GM21526 (cell line): ENCODE measurements around the gene USP17L11.
"Not testable (repeated sequence)": the region's sequence is repeated elsewhere in the genome, so short reads cannot be mapped to it uniquely, and the experiment has no call there.

ENCODE experiments used
- ATAC-seq: cut with Tn5 transposase; IDR thresholded peaks from one replicate; pipeline ENCODE4 v1.9.1; 2021; ENCODE audit warnings: moderate library complexity; ENCODE audit not compliant: unreplicated experiment, low FRiP score

The USP17L11 gene

DNA sequence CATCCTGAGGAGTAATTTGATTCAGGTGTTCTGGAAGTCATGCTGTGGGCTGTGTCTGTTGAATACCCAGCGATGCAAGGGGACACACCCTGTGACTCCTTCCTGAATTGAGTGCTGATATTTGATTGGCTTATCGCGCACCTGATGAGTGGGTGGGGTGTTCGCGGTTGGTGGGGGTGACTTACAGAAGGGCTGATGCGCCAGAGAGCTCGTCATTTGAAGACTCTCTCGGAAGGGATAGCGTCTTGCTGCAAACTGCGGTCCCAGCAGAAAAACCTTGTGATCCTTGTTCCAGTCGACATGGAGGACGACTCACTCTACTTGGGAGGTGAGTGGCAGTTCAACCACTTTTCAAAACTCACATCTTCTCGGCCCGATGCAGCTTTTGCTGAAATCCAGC lies at the start of gene USP17L11:
TSS of gene USP17L11 (plus strand) at position 301 of the 400 bp plus-strand sequence. CDS start at position 301, 0 bp downstream.
- ATAC-seq: not testable (repeated sequence)

GRCh38 chr4:9165990-9166389 lies 49.2 kb upstream of the USP17L11 start:
- ATAC-seq: not testable (repeated sequence)

GRCh38 chr4:9169791-9170459 lies 45.3 kb upstream of the USP17L11 start, which contains the start of gene FAM90A26:
Gene FAM90A26, plus strand, starts transcription at chr4:9170409. Its CDS starts 2,764 bp downstream, at chr4:9173173.
- not testable (repeated sequence) for ATAC-seq

DNA sequence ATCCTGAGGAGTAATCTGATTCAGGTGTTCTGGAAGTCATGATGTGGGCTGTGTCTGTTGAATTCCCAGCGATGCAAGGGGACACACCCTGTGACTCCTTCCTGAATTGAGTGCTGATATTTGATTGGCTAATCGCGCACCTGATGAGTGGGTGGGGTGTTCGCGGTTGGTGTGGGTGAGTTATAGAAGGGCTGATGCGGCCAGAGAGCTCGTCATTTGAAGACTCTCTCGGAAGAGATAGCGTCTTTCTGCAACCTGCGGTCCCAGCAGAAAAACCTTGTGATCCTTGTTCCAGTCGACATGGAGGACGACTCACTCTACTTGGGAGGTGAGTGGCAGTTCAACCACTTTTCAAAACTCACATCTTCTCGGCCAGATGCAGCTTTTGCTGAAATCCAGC lies 4.8 kb upstream of the USP17L11 start, which contains the start of gene USP17L10:
TSS of gene USP17L10 (plus strand) at position 301 of the 400 bp plus-strand sequence. CDS start at position 301, 0 bp downstream.
- ATAC-seq: not testable (repeated sequence)

GRCh38 chr4:9214701-9215100 lies 504 bp upstream of the USP17L11 start:
- not testable (repeated sequence) for ATAC-seq

- not testable (repeated sequence) for ATAC-seq
Observed at GRCh38 chr4:9219852-9220251, 4.6 kb downstream of the USP17L11 start, which contains the start of gene USP17L12. Gene USP17L12, plus strand, starts transcription at chr4:9220152. Its CDS starts 0 bp downstream, at chr4:9220152.

DNA sequence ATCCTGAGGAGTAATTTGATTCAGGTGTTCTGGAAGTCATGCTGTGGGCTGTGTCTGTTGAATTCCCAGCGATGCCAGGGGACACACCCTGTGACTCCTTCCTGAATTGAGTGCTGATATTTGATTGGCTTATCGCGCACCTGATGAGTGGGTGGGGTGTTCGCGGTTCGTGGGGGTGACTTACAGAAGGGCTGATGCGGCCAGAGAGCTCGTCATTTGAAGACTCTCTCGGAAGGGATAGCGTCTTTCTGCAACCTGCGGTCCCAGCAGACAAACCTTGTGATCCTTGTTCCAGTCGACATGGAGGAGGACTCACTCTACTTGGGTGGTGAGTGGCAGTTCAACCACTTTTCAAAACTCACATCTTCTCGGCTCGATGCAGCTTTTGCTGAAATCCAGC lies 9.4 kb downstream of the USP17L11 start, which contains the start of gene USP17L13:
TSS of gene USP17L13 (plus strand) at position 301 of the 400 bp plus-strand sequence. CDS start at position 301, 0 bp downstream.
- not testable (repeated sequence) for ATAC-seq

DNA sequence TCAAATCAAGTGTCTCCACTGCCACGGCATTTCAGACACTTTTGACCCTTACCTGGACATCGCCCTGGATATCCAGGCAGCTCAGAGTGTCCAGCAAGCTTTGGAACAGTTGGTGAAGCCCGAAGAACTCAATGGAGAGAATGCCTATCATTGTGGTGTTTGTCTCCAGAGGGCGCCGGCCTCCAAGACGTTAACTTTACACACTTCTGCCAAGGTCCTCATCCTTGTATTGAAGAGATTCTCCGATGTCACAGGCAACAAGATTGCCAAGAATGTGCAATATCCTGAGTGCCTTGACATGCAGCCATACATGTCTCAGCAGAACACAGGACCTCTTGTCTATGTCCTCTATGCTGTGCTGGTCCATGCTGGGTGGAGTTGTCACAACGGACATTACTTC lies 15.0 kb downstream of the USP17L11 start:
- not testable (repeated sequence) for ATAC-seq

- ATAC-seq: not testable (repeated sequence)
Observed at GRCh38 chr4:9234085-9234484, 18.9 kb downstream of the USP17L11 start, which contains the start of gene USP17L15. Gene USP17L15, plus strand, starts transcription at chr4:9234385. Its CDS starts 0 bp downstream, at chr4:9234385.

- not testable (repeated sequence) for ATAC-seq
Observed at GRCh38 chr4:9238461-9238860, 23.3 kb downstream of the USP17L11 start.

- ATAC-seq: not testable (repeated sequence)
Observed at GRCh38 chr4:9243579-9243978, 28.4 kb downstream of the USP17L11 start, which contains the start of gene USP17L17. Gene USP17L17, plus strand, starts transcription at chr4:9243879. Its CDS starts 0 bp downstream, at chr4:9243879.

GRCh38 chr4:9247953-9248680 lies 32.9 kb downstream of the USP17L11 start, which contains the start of gene USP17L18:
Gene USP17L18, plus strand, starts transcription at chr4:9248630. Its CDS starts 0 bp downstream, at chr4:9248630.
- ATAC-seq: not testable (repeated sequence)

GRCh38 chr4:9253078-9253477 lies 37.9 kb downstream of the USP17L11 start, which contains the start of gene USP17L19:
Gene USP17L19, plus strand, starts transcription at chr4:9253378. Its CDS starts 0 bp downstream, at chr4:9253378.
- not testable (repeated sequence) for ATAC-seq

DNA sequence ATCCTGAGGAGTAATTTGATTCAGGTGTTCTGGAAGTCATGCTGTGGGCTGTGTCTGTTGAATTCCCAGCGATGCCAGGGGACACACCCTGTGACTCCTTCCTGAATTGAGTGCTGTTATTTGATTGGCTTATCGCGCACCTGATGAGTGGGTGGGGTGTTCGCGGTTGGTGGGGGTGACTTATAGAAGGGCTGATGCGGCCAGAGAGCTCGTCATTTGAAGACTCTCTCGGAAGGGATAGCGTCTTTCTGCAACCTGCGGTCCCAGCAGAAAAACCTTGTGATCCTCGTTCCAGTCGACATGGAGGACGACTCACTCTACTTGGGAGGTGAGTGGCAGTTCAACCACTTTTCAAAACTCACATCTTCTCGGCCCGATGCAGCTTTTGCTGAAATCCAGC lies 42.6 kb downstream of the USP17L11 start, which contains the start of gene USP17L20:
TSS of gene USP17L20 (plus strand) at position 301 of the 400 bp plus-strand sequence. CDS start at position 301, 0 bp downstream.
- ATAC-seq: not testable (repeated sequence)

DNA sequence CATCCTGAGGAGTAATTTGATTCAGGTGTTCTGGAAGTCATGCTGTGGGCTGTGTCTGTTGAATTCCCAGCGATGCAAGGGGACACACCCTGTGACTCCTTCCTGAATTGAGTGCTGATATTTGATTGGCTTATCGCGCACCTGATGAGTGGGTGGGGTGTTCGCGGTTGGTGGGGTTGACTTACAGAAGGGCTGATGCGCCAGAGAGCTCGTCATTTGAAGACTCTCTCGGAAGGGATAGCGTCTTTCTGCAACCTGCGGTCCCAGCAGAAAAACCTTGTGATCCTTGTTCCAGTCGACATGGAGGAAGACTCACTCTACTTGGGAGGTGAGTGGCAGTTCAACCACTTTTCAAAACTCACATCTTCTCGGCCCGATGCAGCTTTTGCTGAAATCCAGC lies 47.4 kb downstream of the USP17L11 start, which contains the start of gene USP17L21:
TSS of gene USP17L21 (plus strand) at position 301 of the 400 bp plus-strand sequence. CDS start at position 301, 0 bp downstream.
- ATAC-seq: not testable (repeated sequence)
